GM08714 (cell line): ENCODE measurements around the gene KDM4C.

Experiments used
- H3K4me3 ChIP-seq: fragments of 200-500 bp; sonication (Bioruptor generic); 2 replicates; pipeline ENCODE4 v1.5.1; 2014; ENCODE audit warnings: mild to moderate bottlenecking, low read length, inconsistent platforms
- ZNF274 ChIP-seq: IDR thresholded peaks from 2 replicates; pipeline ENCODE4 v1.6.1; 2012; ENCODE audit warnings: mild to moderate bottlenecking, low read depth, low read length

Gene KDM4C

GRCh38 chr9:7079051-7079450 lies 321.3 kb downstream of the KDM4C start:
- no peak overlapping the region for H3K4me3 ChIP-seq
- TF ChIP-seq ZNF274: no peak

GRCh38 chr9:7081065-7081600 lies 323.4 kb downstream of the KDM4C start:
- TF ChIP-seq ZNF274: no peak

GRCh38 chr9:7083192-7083591 lies 325.4 kb downstream of the KDM4C start:
- TF ChIP-seq ZNF274: no peak
- H3K4me3 ChIP-seq: no peak overlapping the region

More at GRCh38 chr9:7081065-7081600, 323.4 kb downstream of the KDM4C start:
- no peak overlapping the region for H3K4me3 ChIP-seq

GRCh38 chr9:7085357-7085756 lies 327.6 kb downstream of the KDM4C start:
- H3K4me3 ChIP-seq: no peak overlapping the region
- TF ChIP-seq ZNF274: no peak

- H3K4me3 ChIP-seq: no peak overlapping the region
- TF ChIP-seq ZNF274: no peak
Measured at GRCh38 chr9:7086389-7086788, 328.6 kb downstream of the KDM4C start.

GRCh38 chr9:7088611-7089010 lies 330.8 kb downstream of the KDM4C start:
- no peak overlapping the region for H3K4me3 ChIP-seq
- no peak for TF ChIP-seq ZNF274

- TF ChIP-seq ZNF274: no peak
- H3K4me3 ChIP-seq: no peak overlapping the region
Measured at GRCh38 chr9:7089406-7090193, 331.8 kb downstream of the KDM4C start.

- no peak overlapping the region for H3K4me3 ChIP-seq
- no peak for TF ChIP-seq ZNF274
Measured at GRCh38 chr9:7093040-7093439, 335.3 kb downstream of the KDM4C start.

- H3K4me3 ChIP-seq: no peak overlapping the region
- no peak for TF ChIP-seq ZNF274
Measured at GRCh38 chr9:7094052-7094451, 336.3 kb downstream of the KDM4C start.

GRCh38 chr9:7094576-7094975 lies 336.8 kb downstream of the KDM4C start:
- TF ChIP-seq ZNF274: no peak
- no peak overlapping the region for H3K4me3 ChIP-seq

- no peak overlapping the region for H3K4me3 ChIP-seq
- TF ChIP-seq ZNF274: no peak
Measured at GRCh38 chr9:7095058-7095457, 337.3 kb downstream of the KDM4C start.

GRCh38 chr9:7097040-7097715 lies 339.4 kb downstream of the KDM4C start:
- no peak for TF ChIP-seq ZNF274
- no peak overlapping the region for H3K4me3 ChIP-seq

- no peak for TF ChIP-seq ZNF274
- H3K4me3 ChIP-seq: no peak overlapping the region
Measured at GRCh38 chr9:7097785-7098752, 340.3 kb downstream of the KDM4C start.

- no peak overlapping the region for H3K4me3 ChIP-seq
- TF ChIP-seq ZNF274: no peak
Measured at GRCh38 chr9:7103367-7103766, 345.6 kb downstream of the KDM4C start.
